Progenitor cell of endocrine pancreas (in vitro differentiated cells): Measurements from ENCODE around the gene CHRNB4. TPM values are rescaled to one million over a fixed set of nuclear protein-coding genes. Genes with fewer than 3 reads are reported as not detected.
A peak's percentile ranks its signal among the peaks of the same experiment; 100 is the strongest.
"Not testable (repeated sequence)": the region's sequence is repeated elsewhere in the genome, so short reads cannot be mapped to it uniquely, and the experiment has no call there.

Experiments used
- DNase-seq: peaks from one replicate; pipeline ENCODE4 v3.0.0; 2021; ENCODE audit warnings: low spot score; ENCODE audit not compliant: unreplicated experiment
- H3K27ac Mint-ChIP-seq: 2 replicates; pipeline ENCODE4 v1.8.0; 2021; ENCODE audit warnings: mild to moderate bottlenecking, moderate library complexity, mixed read lengths
- H3K27me3 Mint-ChIP-seq: 2 replicates; pipeline ENCODE4 v1.8.0; 2021; ENCODE audit warnings: mixed read lengths
- H3K36me3 Mint-ChIP-seq: 2 replicates; pipeline ENCODE4 v1.8.0; 2022; ENCODE audit warnings: mixed read lengths; ENCODE audit not compliant: insufficient read depth
- H3K4me1 Mint-ChIP-seq: 2 replicates; pipeline ENCODE4 v1.8.0; 2021; ENCODE audit warnings: low read depth, mixed read lengths
- H3K4me3 Mint-ChIP-seq: 2 replicates; pipeline ENCODE4 v1.8.0; 2021; ENCODE audit warnings: low read depth, mild to moderate bottlenecking, moderate library complexity, mixed read lengths
- H3K9me3 Mint-ChIP-seq: 2 replicates; pipeline ENCODE4 v1.8.0; 2021; ENCODE audit warnings: low read depth, mixed read lengths
- CTCF ChIP-seq: fragments of 200-600 bp; sonication (generic); IDR thresholded peaks from one replicate; pipeline ENCODE4 v1.5.0; 2021; ENCODE audit warnings: antibody characterized with exemption, mild to moderate bottlenecking; ENCODE audit not compliant: unreplicated experiment
- total RNA-seq: library from RNA; stranded (reverse); gene quantifications from 2 replicates; pipeline ENCODE4 v1.2.1, GENCODE V29; 2021

The CHRNB4 gene
- total RNA-seq, 1 donor from 2014 or later = 1.0 TPM

- no peak for DNase-seq
- Mint-ChIP-seq H3K27me3 (peaks cover 34% of the 10 kb centered on the region), H3K4me1 (no peaks in the 10 kb centered on the region), H3K36me3 (no peaks in the 10 kb centered on the region), H3K27ac (no peak overlapping the region), H3K9me3 (no peaks in the 10 kb centered on the region), H3K4me3 (no peak overlapping the region)
- TF ChIP-seq CTCF = no peak
These were observed 23.9 kb downstream of the CHRNB4 start for GRCh38 chr15:78617076-78617475.

- no peaks in the 10 kb centered on the region for H3K9me3 Mint-ChIP-seq
- H3K36me3 Mint-ChIP-seq = no peaks in the 10 kb centered on the region
- H3K27me3 Mint-ChIP-seq = peaks cover 29% of the 10 kb centered on the region
- H3K4me1 Mint-ChIP-seq = no peaks in the 10 kb centered on the region
- H3K4me3 Mint-ChIP-seq = no peak overlapping the region
- DNase-seq = peak; percentile 3
- no peak for TF ChIP-seq CTCF
- no peak overlapping the region for H3K27ac Mint-ChIP-seq
These were observed 24.5 kb downstream of the CHRNB4 start for GRCh38 chr15:78616506-78616905.

- Mint-ChIP-seq H3K27me3 (peaks cover 22% of the 10 kb centered on the region), H3K36me3 (no peaks in the 10 kb centered on the region), H3K4me3 (no peak overlapping the region), H3K4me1 (no peaks in the 10 kb centered on the region), H3K27ac (no peak overlapping the region), H3K9me3 (no peaks in the 10 kb centered on the region)
- no peak for TF ChIP-seq CTCF
- no peak for DNase-seq
These were observed 25.8 kb downstream of the CHRNB4 start for GRCh38 chr15:78615151-78615589.

GRCh38 chr15:78614021-78614420, 27.0 kb downstream of the CHRNB4 start:
- Mint-ChIP-seq H3K27ac (no peak overlapping the region), H3K4me1 (no peaks in the 10 kb centered on the region), H3K9me3 (no peaks in the 10 kb centered on the region), H3K36me3 (no peaks in the 10 kb centered on the region), H3K27me3 (peaks cover 11% of the 10 kb centered on the region), H3K4me3 (no peak overlapping the region)
- DNase-seq = no peak
- no peak for TF ChIP-seq CTCF

GRCh38 chr15:78609551-78609950, 31.5 kb downstream of the CHRNB4 start:
- H3K27ac Mint-ChIP-seq, DNase-seq, H3K27me3 Mint-ChIP-seq, H3K9me3 Mint-ChIP-seq, H3K4me1 Mint-ChIP-seq, H3K36me3 Mint-ChIP-seq, H3K4me3 Mint-ChIP-seq: not testable (repeated sequence)

GRCh38 chr15:78605680-78606079, 35.3 kb downstream of the CHRNB4 start:
- Mint-ChIP-seq H3K27me3 (peaks cover 5% of the 10 kb centered on the region), H3K4me1 (no peaks in the 10 kb centered on the region), H3K9me3 (no peaks in the 10 kb centered on the region), H3K36me3 (no peaks in the 10 kb centered on the region), H3K4me3 (no peak overlapping the region), H3K27ac (no peak overlapping the region)
- DNase-seq = no peak
- TF ChIP-seq CTCF = no peak
